Astrocyte (in vitro differentiated cells and primary cell): ENCODE data around the gene ORAI1. TPM values are rescaled to one million over a fixed set of nuclear protein-coding genes. Genes with fewer than 3 reads are reported as not detected.

Experiments used
- DNase-seq: peaks from one replicate; pipeline ENCODE4 v3.0.0-alpha.2; 2010; ENCODE audit warnings: low read depth
- FAIRE-seq: peaks from 2 replicates; lab custom pipeline; 2011; peaks lifted over from hg19 to GRCh38; lab: Jason Lieb, UNC
- H2AFZ ChIP-seq: 2 replicates; pipeline ENCODE4 v1.6.0; 2012; ENCODE audit warnings: low read depth, low read length, inconsistent platforms
- H3K27ac ChIP-seq: 2 replicates; pipeline ENCODE4 v1.5.1; 2011; ENCODE audit warnings: low read depth, low read length, inconsistent platforms
- H3K27me3 ChIP-seq: 2 replicates; pipeline ENCODE4 v1.6.0; 2011; ENCODE audit warnings: low read length, inconsistent platforms; ENCODE audit not compliant: insufficient read depth
- H3K36me3 ChIP-seq: 2 replicates; pipeline ENCODE4 v1.5.1; 2011; ENCODE audit warnings: low read length, inconsistent platforms; ENCODE audit not compliant: insufficient read depth
- H3K4me1 ChIP-seq: 2 replicates; pipeline ENCODE4 v1.5.1; 2011; ENCODE audit warnings: low read length, inconsistent platforms; ENCODE audit not compliant: insufficient read depth
- H3K4me2 ChIP-seq: 2 replicates; pipeline ENCODE4 v1.6.0; 2012; ENCODE audit warnings: low read length, inconsistent platforms
- H3K4me3 ChIP-seq: 2 replicates; pipeline ENCODE4 v1.5.1; 2011; ENCODE audit warnings: low read depth, mild to moderate bottlenecking, low read length, inconsistent platforms; ENCODE audit not compliant: insufficient read depth
- H3K79me2 ChIP-seq: 2 replicates; pipeline ENCODE4 v1.6.0; 2012; ENCODE audit warnings: mild to moderate bottlenecking, low read length, inconsistent platforms; ENCODE audit not compliant: insufficient read depth
- H3K9ac ChIP-seq: 2 replicates; pipeline ENCODE4 v1.6.0; 2012; ENCODE audit warnings: mild to moderate bottlenecking, low read length, inconsistent platforms
- H3K9me3 ChIP-seq: 2 replicates; pipeline ENCODE4 v1.5.1; 2012; ENCODE audit warnings: low read depth, mild to moderate bottlenecking, low read length, inconsistent platforms; ENCODE audit not compliant: insufficient read depth
- H4K20me1 ChIP-seq: 2 replicates; pipeline ENCODE4 v1.6.0; 2012; ENCODE audit warnings: low read length, inconsistent platforms; ENCODE audit not compliant: insufficient read depth
- H3K27ac Mint-ChIP-seq: one replicate; pipeline ENCODE4 v1.8.0; 2021; ENCODE audit warnings: mild to moderate bottlenecking, mixed read lengths; ENCODE audit not compliant: unreplicated experiment
- H3K27me3 Mint-ChIP-seq: one replicate; pipeline ENCODE4 v1.8.0; 2021; ENCODE audit warnings: low read depth, mixed read lengths; ENCODE audit not compliant: unreplicated experiment
- H3K36me3 Mint-ChIP-seq: one replicate; pipeline ENCODE4 v1.8.0; 2021; ENCODE audit warnings: low read depth, mixed read lengths; ENCODE audit not compliant: unreplicated experiment
- H3K4me1 Mint-ChIP-seq: one replicate; pipeline ENCODE4 v1.8.0; 2021; ENCODE audit warnings: low read depth, mixed read lengths; ENCODE audit not compliant: unreplicated experiment
- H3K4me3 Mint-ChIP-seq: one replicate; pipeline ENCODE4 v1.8.0; 2021; ENCODE audit warnings: mild to moderate bottlenecking, moderate library complexity, mixed read lengths; ENCODE audit not compliant: unreplicated experiment
- H3K9me3 Mint-ChIP-seq: one replicate; pipeline ENCODE4 v1.8.0; 2021; ENCODE audit warnings: mild to moderate bottlenecking, mixed read lengths; ENCODE audit not compliant: unreplicated experiment
- CTCF ChIP-seq: IDR thresholded peaks from 2 replicates; pipeline ENCODE4 v1.5.1; 2011; ENCODE audit warnings: low read depth, mild to moderate bottlenecking, inconsistent platforms, low read length, moderate library complexity; ENCODE audit not compliant: insufficient read depth
- EZH2 ChIP-seq: IDR thresholded peaks from 2 replicates; pipeline ENCODE4 v1.6.1; 2012; ENCODE audit warnings: mild to moderate bottlenecking, low read length, inconsistent platforms; ENCODE audit not compliant: insufficient read depth
- total RNA-seq: library from RNA; stranded (reverse); gene quantifications from 2 replicates; pipeline ENCODE4 v1.2.1, GENCODE V29; 2021

ORAI1 gene
- total RNA-seq, 1 donor from 2014 or later, result 20.4 TPM

GRCh38 chr12:121688966-121689365 is 62.6 kb downstream of the ORAI1 start:
- Mint-ChIP-seq H3K27ac (no peak overlapping the region), H3K4me1 (no peaks in the 10 kb centered on the region), H3K27me3 (peaks cover 2% of the 10 kb centered on the region), H3K9me3 (no peaks in the 10 kb centered on the region), H3K36me3 (no peaks in the 10 kb centered on the region), H3K4me3 (no peak overlapping the region)
- DNase-seq (no peak), FAIRE-seq (no peak)
- no peak overlapping the region for H3K9ac ChIP-seq
- H3K4me2 ChIP-seq, result no peak overlapping the region
- H3K9me3 ChIP-seq, result no peaks in the 10 kb centered on the region
- no peak overlapping the region for H2AFZ ChIP-seq
- H4K20me1 ChIP-seq, result no peaks in the 10 kb centered on the region
- H3K4me3 ChIP-seq, result no peak overlapping the region
- H3K27me3 ChIP-seq, result no peaks in the 10 kb centered on the region
- H3K4me1 ChIP-seq, result peaks cover 5% of the 10 kb centered on the region
- H3K36me3 ChIP-seq, result no peaks in the 10 kb centered on the region
- no peaks in the 10 kb centered on the region for H3K79me2 ChIP-seq
- TF ChIP-seq CTCF (no peak), EZH2 (no peak)
- H3K27ac ChIP-seq, result no peak overlapping the region

- Histone ChIP-seq H4K20me1 (no peaks in the 10 kb centered on the region), H3K27me3 (no peaks in the 10 kb centered on the region), H2AFZ (no peak overlapping the region), H3K36me3 (no peaks in the 10 kb centered on the region), H3K9me3 (no peaks in the 10 kb centered on the region), H3K9ac (no peak overlapping the region), H3K4me2 (no peak overlapping the region), H3K79me2 (no peaks in the 10 kb centered on the region), H3K4me3 (no peak overlapping the region), H3K4me1 (peaks cover 5% of the 10 kb centered on the region), H3K27ac (no peak overlapping the region)
- Mint-ChIP-seq H3K27ac (no peak overlapping the region), H3K9me3 (no peaks in the 10 kb centered on the region), H3K4me1 (no peaks in the 10 kb centered on the region), H3K27me3 (peaks cover 2% of the 10 kb centered on the region), H3K4me3 (no peak overlapping the region), H3K36me3 (no peaks in the 10 kb centered on the region)
- no peak for DNase-seq
- FAIRE-seq, result no peak
- TF ChIP-seq CTCF, result no peak
- TF ChIP-seq EZH2, result no peak
These were observed 63.1 kb downstream of the ORAI1 start for GRCh38 chr12:121689430-121689829.

Other genes with a start within 250 kb of the ORAI1 start
- 35.4 and 37.7 TPM in 2 replicates for gene RNF34, start 226.4 kb upstream of the ORAI1 start, total RNA-seq
- 21.3 and 23.4 TPM in 2 replicates for gene KDM2B, start 45.5 kb upstream of the ORAI1 start, total RNA-seq
- 0.36 and 0.70 TPM in 2 replicates for gene MORN3, start 43.1 kb downstream of the ORAI1 start, total RNA-seq
- gene TMEM120B, start 86.2 kb downstream of the ORAI1 start, total RNA-seq, result 35.5 and 36.0 TPM in 2 replicates
- gene RHOF, start 167.2 kb downstream of the ORAI1 start, total RNA-seq, result 28.0 and 31.9 TPM in 2 replicates
- 20.9 and 24.0 TPM in 2 replicates for gene SETD1B, start 177.5 kb downstream of the ORAI1 start, total RNA-seq
- not detected in 2 replicates for gene HPD, start 232.3 kb downstream of the ORAI1 start, total RNA-seq